ENCODE data around the gene TLR10. TPM values are rescaled to one million over a fixed set of nuclear protein-coding genes. Genes with fewer than 3 reads are reported as not detected.

The TLR10 gene
- polyA plus RNA-seq, 1 of the 3 experiments (the other 2 are of a cell fraction) = not detected

GRCh38 chr4:38749336-38749735 lies 33.5 kb downstream of the TLR10 start:
- Histone ChIP-seq H3K27ac (ENCODE audit: low read depth in 2 of 2, low read length in 1 of 2) (no peak overlapping the region), H3K4me3 (ENCODE audit: low read depth in 2 of 2, low read length in 1 of 2) (no peak overlapping the region), H3K79me2 (ENCODE audit: insufficient read depth) (no peaks in the 10 kb centered on the region), H3K4me2 (no peak overlapping the region), H3K9me2 (no peaks in the 10 kb centered on the region), H3K36me3 (replicated peaks in 1 of 2; ENCODE audit: control insufficient read depth in 1 of 2, insufficient read depth in 2 of 2, low read length in 1 of 2) (no peaks in the 10 kb centered on the region), H2AFZ (ENCODE audit: low read depth) (no peak overlapping the region), H4K20me1 (ENCODE audit: insufficient read depth) (no peaks in the 10 kb centered on the region), H3K27me3 (ENCODE audit: insufficient read depth) (no peaks in the 10 kb centered on the region), H3K4me1 (ENCODE audit: control insufficient read depth in 1 of 2, insufficient read depth in 2 of 2, low read depth in 1 of 2, low read length in 1 of 2) (no peaks in the 10 kb centered on the region; a peak in 1 of 4 replicates), H3K9ac (no peak overlapping the region), H3K9me3 (no peaks in the 10 kb centered on the region), H3F3A (replicated peaks; ENCODE audit: insufficient read depth) (peaks cover 4% of the 10 kb centered on the region)
- no peak for DNase-seq
- TF ChIP-seq SIN3A (IDR thresholded peaks at IDR 0.05; ENCODE audit: borderline replicate concordance, low read depth, low read length) (no peak), USF2 (IDR thresholded peaks at IDR 0.05; ENCODE audit: borderline replicate concordance, low read depth, low read length) (no peak), EZH2phosphoT487 (IDR thresholded peaks at IDR 0.05; ENCODE audit: borderline replicate concordance, low read depth) (no peak), USF1 (IDR thresholded peaks at IDR 0.05; ENCODE audit: borderline replicate concordance, low read depth) (no peak), SMC3 (IDR thresholded peaks at IDR 0.05; ENCODE audit: low read depth, low read length) (no peak), TCF12 (IDR thresholded peaks at IDR 0.05) (no peak), MAX (IDR thresholded peaks at IDR 0.05; ENCODE audit: low read depth) (no peak), YY1 (IDR thresholded peaks at IDR 0.05; ENCODE audit: low read depth) (no peak), NFIC (IDR thresholded peaks at IDR 0.05; ENCODE audit: borderline replicate concordance) (no peak), TEAD4 (IDR thresholded peaks at IDR 0.05; ENCODE audit: borderline replicate concordance, insufficient read depth) (no peak), RCOR1 (IDR thresholded peaks at IDR 0.05; ENCODE audit: low read length) (no peak), JUND (IDR thresholded peaks at IDR 0.05) (no peak)
- TF ChIP-seq, protein P1, sequence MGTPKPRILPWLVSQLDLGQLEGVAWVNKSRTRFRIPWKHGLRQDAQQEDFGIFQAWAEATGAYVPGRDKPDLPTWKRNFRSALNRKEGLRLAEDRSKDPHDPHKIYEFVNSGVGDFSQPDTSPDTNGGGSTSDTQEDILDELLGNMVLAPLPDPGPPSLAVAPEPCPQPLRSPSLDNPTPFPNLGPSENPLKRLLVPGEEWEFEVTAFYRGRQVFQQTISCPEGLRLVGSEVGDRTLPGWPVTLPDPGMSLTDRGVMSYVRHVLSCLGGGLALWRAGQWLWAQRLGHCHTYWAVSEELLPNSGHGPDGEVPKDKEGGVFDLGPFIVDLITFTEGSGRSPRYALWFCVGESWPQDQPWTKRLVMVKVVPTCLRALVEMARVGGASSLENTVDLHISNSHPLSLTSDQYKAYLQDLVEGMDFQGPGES (IDR thresholded peaks at IDR 0.05; ENCODE audit: low read depth, low read length) = no peak
- CTCF ChIA-PET = interaction anchor here (0.7 kb wide), 1 partner anchor 10 kb away, joined by 5 read pairs; no protein-coding TSS in a partner anchor
- WGBS (ENCODE audit: low lambda C conversion rate) = 59% methylated on average over 4 of the region's 4 CpGs
- POLR2A ChIA-PET = no interaction called here

- Histone ChIP-seq H3K27me3 (ENCODE audit: insufficient read depth) (no peaks in the 10 kb centered on the region), H3K4me3 (ENCODE audit: low read depth in 2 of 2, low read length in 1 of 2) (no peak overlapping the region), H3K9me3 (no peaks in the 10 kb centered on the region), H3K4me1 (ENCODE audit: control insufficient read depth in 1 of 2, insufficient read depth in 2 of 2, low read depth in 1 of 2, low read length in 1 of 2) (no peaks in the 10 kb centered on the region), H2AFZ (ENCODE audit: low read depth) (no peak overlapping the region), H3K36me3 (replicated peaks in 1 of 2; ENCODE audit: control insufficient read depth in 1 of 2, insufficient read depth in 2 of 2, low read length in 1 of 2) (no peaks in the 10 kb centered on the region), H3F3A (replicated peaks; ENCODE audit: insufficient read depth) (peaks cover 1% of the 10 kb centered on the region), H3K4me2 (no peak overlapping the region), H4K20me1 (ENCODE audit: insufficient read depth) (no peaks in the 10 kb centered on the region), H3K9ac (no peak overlapping the region), H3K27ac (ENCODE audit: low read depth in 2 of 2, low read length in 1 of 2) (no peak overlapping the region), H3K9me2 (no peaks in the 10 kb centered on the region), H3K79me2 (ENCODE audit: insufficient read depth) (no peaks in the 10 kb centered on the region)
- ChIA-PET CTCF (no interaction called here), POLR2A (no interaction called here)
- DNase-seq = no peak
- TF ChIP-seq MEF2A (IDR thresholded peaks at IDR 0.05; ENCODE audit: borderline replicate concordance, low read depth) = no peak
- TF ChIP-seq, protein P2, sequence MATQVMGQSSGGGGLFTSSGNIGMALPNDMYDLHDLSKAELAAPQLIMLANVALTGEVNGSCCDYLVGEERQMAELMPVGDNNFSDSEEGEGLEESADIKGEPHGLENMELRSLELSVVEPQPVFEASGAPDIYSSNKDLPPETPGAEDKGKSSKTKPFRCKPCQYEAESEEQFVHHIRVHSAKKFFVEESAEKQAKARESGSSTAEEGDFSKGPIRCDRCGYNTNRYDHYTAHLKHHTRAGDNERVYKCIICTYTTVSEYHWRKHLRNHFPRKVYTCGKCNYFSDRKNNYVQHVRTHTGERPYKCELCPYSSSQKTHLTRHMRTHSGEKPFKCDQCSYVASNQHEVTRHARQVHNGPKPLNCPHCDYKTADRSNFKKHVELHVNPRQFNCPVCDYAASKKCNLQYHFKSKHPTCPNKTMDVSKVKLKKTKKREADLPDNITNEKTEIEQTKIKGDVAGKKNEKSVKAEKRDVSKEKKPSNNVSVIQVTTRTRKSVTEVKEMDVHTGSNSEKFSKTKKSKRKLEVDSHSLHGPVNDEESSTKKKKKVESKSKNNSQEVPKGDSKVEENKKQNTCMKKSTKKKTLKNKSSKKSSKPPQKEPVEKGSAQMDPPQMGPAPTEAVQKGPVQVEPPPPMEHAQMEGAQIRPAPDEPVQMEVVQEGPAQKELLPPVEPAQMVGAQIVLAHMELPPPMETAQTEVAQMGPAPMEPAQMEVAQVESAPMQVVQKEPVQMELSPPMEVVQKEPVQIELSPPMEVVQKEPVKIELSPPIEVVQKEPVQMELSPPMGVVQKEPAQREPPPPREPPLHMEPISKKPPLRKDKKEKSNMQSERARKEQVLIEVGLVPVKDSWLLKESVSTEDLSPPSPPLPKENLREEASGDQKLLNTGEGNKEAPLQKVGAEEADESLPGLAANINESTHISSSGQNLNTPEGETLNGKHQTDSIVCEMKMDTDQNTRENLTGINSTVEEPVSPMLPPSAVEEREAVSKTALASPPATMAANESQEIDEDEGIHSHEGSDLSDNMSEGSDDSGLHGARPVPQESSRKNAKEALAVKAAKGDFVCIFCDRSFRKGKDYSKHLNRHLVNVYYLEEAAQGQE (IDR thresholded peaks at IDR 0.05; ENCODE audit: low read depth, low read length) = no peak
- no peak for TF ChIP-seq USF2 (IDR thresholded peaks at IDR 0.05; ENCODE audit: borderline replicate concordance, low read depth, low read length)
- no peak for TF ChIP-seq MAX (IDR thresholded peaks at IDR 0.05; ENCODE audit: low read depth)
- no peak for TF ChIP-seq CHD2 (IDR thresholded peaks at IDR 0.05; ENCODE audit: low read length, partially characterized antibody)
- no peak for TF ChIP-seq ELF1 (IDR thresholded peaks at IDR 0.05)
- no peak for TF ChIP-seq TEAD4 (IDR thresholded peaks at IDR 0.05; ENCODE audit: borderline replicate concordance, insufficient read depth)
- no peak for TF ChIP-seq RAD21 (IDR thresholded peaks at IDR 0.05; ENCODE audit: low read length)
- TF ChIP-seq JUND (IDR thresholded peaks at IDR 0.05) = no peak
- no peak for TF ChIP-seq FOXM1 (IDR thresholded peaks at IDR 0.05; ENCODE audit: low read depth)
- no peak for TF ChIP-seq POLR2AphosphoS5 (IDR thresholded peaks at IDR 0.05; ENCODE audit: low read depth, low read length)
Observed at GRCh38 chr4:38747629-38748028, 35.2 kb downstream of the TLR10 start.

All from SK-N-SH (cell line).